ENCODE data around the gene ERVK3-1.

ERVK3-1 gene

GRCh38 chr19:58274771-58275201, 30.4 kb upstream of the ERVK3-1 start:
- DNase-seq (ENCODE audit: low spot score): no peak
- TF ChIP-seq, protein P1, sequence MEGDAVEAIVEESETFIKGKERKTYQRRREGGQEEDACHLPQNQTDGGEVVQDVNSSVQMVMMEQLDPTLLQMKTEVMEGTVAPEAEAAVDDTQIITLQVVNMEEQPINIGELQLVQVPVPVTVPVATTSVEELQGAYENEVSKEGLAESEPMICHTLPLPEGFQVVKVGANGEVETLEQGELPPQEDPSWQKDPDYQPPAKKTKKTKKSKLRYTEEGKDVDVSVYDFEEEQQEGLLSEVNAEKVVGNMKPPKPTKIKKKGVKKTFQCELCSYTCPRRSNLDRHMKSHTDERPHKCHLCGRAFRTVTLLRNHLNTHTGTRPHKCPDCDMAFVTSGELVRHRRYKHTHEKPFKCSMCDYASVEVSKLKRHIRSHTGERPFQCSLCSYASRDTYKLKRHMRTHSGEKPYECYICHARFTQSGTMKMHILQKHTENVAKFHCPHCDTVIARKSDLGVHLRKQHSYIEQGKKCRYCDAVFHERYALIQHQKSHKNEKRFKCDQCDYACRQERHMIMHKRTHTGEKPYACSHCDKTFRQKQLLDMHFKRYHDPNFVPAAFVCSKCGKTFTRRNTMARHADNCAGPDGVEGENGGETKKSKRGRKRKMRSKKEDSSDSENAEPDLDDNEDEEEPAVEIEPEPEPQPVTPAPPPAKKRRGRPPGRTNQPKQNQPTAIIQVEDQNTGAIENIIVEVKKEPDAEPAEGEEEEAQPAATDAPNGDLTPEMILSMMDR (IDR thresholded peaks at IDR 0.05; ENCODE audit: extremely low read depth, missing control alignments): no peak

GRCh38 chr19:58275564-58275963, 29.6 kb upstream of the ERVK3-1 start:
- TF ChIP-seq, protein P1 (IDR thresholded peaks at IDR 0.05; ENCODE audit: extremely low read depth, missing control alignments): no peak
- no peak for DNase-seq (ENCODE audit: low spot score)

- DNase-seq (ENCODE audit: low spot score): no peak
- TF ChIP-seq, protein P1 (IDR thresholded peaks at IDR 0.05; ENCODE audit: extremely low read depth, missing control alignments): no peak
These were observed 28.0 kb upstream of the ERVK3-1 start for GRCh38 chr19:58277197-58277596.

DNA sequence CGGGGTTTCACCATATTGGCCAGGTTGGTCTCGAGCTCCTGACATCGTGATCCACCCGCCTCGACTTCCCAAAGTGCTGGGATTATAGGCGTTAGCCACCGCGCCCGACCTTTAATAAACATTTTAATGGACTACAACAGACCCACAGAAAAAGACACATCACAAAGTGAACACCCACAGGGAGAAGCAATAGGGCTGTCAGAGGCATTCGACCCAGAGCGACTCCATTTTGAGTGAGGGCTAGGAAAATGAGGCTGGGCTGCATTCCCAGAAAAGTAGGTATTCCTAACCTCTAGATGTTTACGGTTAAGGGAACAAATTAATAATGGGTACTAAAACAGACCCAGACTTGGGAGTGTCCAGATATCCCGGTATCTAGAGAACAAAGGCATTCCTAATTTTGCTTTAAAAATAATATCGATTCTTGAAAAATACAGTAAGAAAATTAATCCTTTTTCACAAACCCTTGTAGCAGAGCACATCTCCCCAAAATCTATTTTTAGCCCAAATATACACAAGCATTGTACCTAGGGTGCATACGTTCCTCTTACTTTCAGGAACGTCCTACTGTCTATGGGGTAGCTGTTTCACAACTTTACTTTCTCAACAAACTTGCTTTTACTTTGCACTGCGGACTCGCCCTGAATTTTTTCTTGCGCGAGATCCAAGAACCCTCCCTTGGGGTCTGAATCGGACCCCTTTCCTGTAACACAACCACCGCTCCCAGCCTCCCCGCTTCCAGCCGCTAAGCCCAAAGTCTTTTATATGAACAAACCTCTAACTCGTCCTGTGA, 27.2 kb upstream of the ERVK3-1 start:
- TF ChIP-seq, protein P1 (IDR thresholded peaks at IDR 0.05; ENCODE audit: extremely low read depth, missing control alignments): no peak
- DNase-seq (ENCODE audit: low spot score): no peak

DNA sequence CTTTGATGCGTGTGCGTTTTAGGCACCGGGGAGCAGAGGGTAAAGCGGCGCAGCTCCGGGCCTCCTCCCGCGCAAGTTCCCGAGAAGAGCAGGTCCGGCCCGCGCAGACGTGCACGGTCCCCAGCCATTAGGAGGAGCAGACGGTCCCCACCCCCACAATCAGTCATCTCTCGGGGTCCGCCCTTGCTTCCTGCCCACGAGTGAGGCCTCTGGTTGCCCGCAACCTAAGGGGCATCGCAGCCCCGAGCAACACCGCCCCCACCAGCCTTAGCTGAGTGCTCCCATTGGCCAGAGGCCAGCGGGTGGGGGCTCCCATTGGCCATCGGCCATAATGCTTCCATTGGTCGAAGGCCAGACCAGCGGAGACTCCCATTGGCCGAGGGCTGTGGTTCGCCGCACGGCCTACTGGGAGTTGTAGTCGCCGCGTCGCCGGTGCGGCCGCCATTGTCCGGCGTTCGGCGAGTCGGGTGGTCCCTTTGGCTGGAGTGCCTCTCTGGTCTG, 26.6 kb upstream of the ERVK3-1 start, which contains the start of gene ZNF8:
Gene ZNF8 (plus strand): TSS at position 415 of the 501 bp plus-strand sequence. CDS start 127 bp downstream, outside the sequence.
- TF ChIP-seq, protein P1 (IDR thresholded peaks at IDR 0.05; ENCODE audit: extremely low read depth, missing control alignments): no peak

DNA sequence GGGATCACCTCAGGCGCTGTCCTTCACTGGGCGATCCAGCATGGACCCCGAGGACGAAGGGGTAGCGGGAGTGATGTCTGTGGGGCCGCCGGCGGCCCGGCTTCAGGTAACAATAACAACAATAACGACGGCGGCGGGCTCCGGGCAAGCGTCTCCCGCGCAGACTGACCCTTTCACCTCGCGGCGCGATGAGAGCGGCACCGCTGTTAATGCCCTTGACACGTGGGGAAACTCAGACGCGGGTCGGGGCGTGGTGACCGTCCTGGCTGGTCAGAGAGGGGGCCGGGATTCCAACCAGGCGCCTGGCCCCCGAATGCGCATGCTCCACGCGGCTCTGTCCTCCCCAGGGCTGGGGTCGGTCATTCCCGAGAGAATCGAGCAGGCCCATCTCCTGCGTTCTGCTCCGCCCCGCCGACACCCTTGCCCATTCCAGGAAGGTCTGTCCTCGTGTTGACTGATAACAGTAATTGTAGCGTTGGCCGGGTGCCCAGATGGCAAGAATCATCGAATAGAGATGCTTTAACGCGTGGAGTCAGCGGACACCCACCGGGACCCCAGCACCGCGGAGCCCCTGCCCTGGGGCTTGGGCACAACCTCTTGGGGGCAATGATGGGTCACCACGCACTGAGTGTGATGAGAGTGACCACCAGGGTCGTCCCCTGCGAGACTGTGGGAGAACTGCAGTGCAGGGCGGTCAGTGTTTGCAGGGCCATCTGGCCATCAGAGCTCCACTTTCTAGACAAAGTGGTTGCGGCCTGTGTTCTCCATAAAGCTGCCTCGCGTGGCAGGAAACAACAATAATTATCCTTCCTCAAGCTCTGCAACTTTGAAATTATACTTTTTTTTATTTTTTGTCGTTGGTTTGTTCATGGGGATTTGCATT, 25.9 kb upstream of the ERVK3-1 start:
- peak; percentile 52 for DNase-seq (ENCODE audit: low spot score)

More for the DNA sequence above, 26.6 kb upstream of the ERVK3-1 start, which contains the start of gene ZNF8:
- peak; percentile 97 for DNase-seq (ENCODE audit: low spot score)

More for the DNA sequence above, 25.9 kb upstream of the ERVK3-1 start:
- TF ChIP-seq, protein P1 (IDR thresholded peaks at IDR 0.05; ENCODE audit: extremely low read depth, missing control alignments): no peak
